Urinary bladder (tissue), 4 donors: ENCODE measurements around the gene DBP. TPM values are rescaled to one million over a fixed set of nuclear protein-coding genes. Genes with fewer than 3 reads are reported as not detected.

Source experiments
- DNase-seq: peaks from one replicate; pipeline ENCODE4 v3.0.0-alpha.2; 2015; ENCODE audit errors: extremely low spot score
- H3K27ac ChIP-seq: one replicate; pipeline ENCODE4 v1.5.1; 2013; ENCODE audit warnings: low read depth, mild to moderate bottlenecking, moderate library complexity
- H3K36me3 ChIP-seq: one replicate; pipeline ENCODE4 v1.6.1; 2013; ENCODE audit warnings: mild to moderate bottlenecking, moderate library complexity; ENCODE audit not compliant: insufficient read depth
- H3K4me1 ChIP-seq: one replicate; pipeline ENCODE4 v1.6.1; 2013; ENCODE audit warnings: mild to moderate bottlenecking, moderate library complexity; ENCODE audit not compliant: insufficient read depth
- H3K4me3 ChIP-seq: one replicate; pipeline ENCODE4 v1.5.1; 2013; ENCODE audit warnings: low read depth, low read length
- WGBS: extraction: QIAGEN DNeasy Blood & Tissue Kit; methylation state at CpG from one replicate; pipeline ENCODE4 v1.1.7; 2013; 5-methylcytosine and 5-hydroxymethylcytosine counted together
- polyA plus RNA-seq: library from polyadenylated mRNA; stranded (reverse); fragments of 200-250 nt; gene quantifications from one replicate; pipeline ENCODE4 v1.2.3, GENCODE V29; 2013
- total RNA-seq: library from RNA; depleted of rRNA; stranded (reverse); fragments of >200 nt; gene quantifications from one replicate; pipeline ENCODE4 v1.2.3, GENCODE V29; 2014
- donor health status: healthy with polysubstance abuse.
- donor health status: healthy.

Gene DBP
- total and polyA plus RNA-seq, 2 donors, result 4.6 to 12.3 TPM

DNA sequence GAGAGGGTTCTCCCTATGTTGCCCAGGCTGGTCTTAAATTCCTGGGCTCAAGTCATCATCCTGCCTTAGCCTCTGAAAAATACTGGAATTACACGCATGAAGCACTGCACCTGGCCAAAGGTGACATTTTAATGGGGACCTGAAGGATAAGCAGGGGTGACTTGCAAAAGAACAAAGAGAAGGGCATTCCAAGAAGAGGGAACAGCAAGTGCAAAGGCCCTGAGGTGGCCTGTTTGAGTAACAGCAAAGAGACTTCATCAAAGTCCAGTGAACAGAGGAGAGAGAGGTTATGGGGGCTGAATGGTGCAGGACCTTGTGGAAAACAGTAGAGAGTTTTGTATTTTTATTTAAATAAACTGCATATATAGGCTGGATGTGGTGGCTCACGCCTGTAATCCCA lies 4.7 kb upstream of the DBP start:
- Histone ChIP-seq H3K27ac (no peak overlapping the region), H3K36me3 (no peaks in the 10 kb centered on the region), H3K4me3 (no peak overlapping the region), H3K4me1 (no peaks in the 10 kb centered on the region)
- no peak for DNase-seq
- WGBS, result 95% methylated on average over 2 of the region's 2 CpGs

GRCh38 chr19:48639483-48640375 lies 2.5 kb upstream of the DBP start:
- H3K27ac ChIP-seq, result no peak overlapping the region
- H3K36me3 ChIP-seq, result no peaks in the 10 kb centered on the region
- no peaks in the 10 kb centered on the region for H3K4me1 ChIP-seq
- H3K4me3 ChIP-seq, result no peak overlapping the region
- WGBS, result 59% methylated on average over 33 of the region's 33 CpGs
- DNase-seq, result no peak

- Histone ChIP-seq H3K4me1 (no peaks in the 10 kb centered on the region), H3K4me3 (no peak overlapping the region), H3K36me3 (no peaks in the 10 kb centered on the region), H3K27ac (no peak overlapping the region)
- DNase-seq, result no peak
- WGBS, result 78% methylated on average over 16 of the region's 16 CpGs
Observed at GRCh38 chr19:48638831-48639381, 1.7 kb upstream of the DBP start.

DNA sequence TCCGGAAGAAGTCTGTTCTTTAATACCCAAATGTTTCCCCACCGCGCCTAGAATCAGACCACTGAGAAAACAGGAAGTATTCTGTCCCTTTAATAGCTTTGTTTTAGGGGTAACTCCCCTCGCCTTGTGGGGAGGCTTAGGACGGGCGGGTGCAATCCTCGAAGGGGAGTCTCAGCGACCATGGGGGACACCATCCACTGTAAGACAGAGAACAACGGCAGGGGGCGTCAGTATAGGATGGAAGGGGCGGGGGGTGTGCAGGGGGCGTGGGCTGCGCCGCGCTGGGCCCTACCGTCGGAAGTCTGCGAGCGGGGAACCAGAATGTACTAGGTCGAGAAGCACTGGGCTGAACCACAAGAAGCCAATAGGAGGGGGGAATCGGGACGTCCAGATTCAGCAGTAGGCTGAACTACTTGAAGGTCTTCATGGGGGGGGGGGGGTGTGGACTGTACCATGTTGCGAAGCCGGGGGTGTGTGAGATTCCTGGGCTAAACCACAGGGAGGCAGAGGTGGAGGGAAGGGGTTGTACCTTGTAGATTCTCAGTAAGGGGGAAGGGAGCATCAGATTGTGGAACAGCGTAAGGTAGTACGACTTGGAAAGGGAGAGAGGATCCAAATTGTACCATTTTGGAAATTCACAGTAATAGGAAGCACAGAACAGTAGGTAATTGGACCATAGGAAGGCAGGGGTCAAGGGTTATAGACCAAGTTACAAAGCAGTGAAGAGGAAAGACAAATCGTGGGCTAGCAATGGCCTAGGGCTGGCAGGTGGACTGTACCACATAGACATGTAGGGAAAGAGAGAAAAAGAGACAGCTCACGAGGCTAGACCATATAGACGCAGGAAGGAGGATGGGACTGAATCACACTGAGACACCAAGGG lies 1.0 kb upstream of the DBP start:
- no peaks in the 10 kb centered on the region for H3K36me3 ChIP-seq
- 8% methylated on average over 29 of the region's 29 CpGs for WGBS
- peak overlapping the region; percentile 95 for H3K27ac ChIP-seq
- H3K4me1 ChIP-seq, result no peaks in the 10 kb centered on the region
- peak overlapping the region; percentile 47 for H3K4me3 ChIP-seq
- peak; percentile 89 for DNase-seq

DNA sequence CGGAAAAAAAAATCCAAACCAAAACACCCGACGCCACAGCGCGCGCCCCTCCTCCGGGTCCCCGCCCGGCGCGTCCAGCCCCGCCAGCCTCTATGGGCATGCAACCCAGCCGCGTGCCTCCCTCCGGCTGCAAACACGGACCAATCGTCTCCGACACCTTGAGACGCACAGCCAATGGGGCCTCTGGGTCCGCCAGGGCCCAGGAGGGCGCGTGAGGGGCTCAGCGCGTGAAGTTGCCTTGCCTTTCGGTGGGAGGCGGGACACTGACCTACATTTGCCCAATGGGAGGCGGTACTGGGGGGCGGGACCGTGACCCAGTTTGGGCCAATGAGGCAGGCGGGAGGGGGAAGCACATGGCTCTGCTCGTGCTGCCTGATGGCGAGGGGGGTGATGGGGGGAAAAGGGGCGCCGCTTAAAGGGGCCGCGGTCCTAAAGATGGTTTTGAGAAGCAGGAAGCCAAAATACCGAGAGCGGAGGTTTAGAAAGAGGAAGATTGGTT lies 319 bp upstream of the DBP start:
- Histone ChIP-seq H3K4me1 (no peaks in the 10 kb centered on the region), H3K36me3 (no peaks in the 10 kb centered on the region), H3K4me3 (peak overlapping the region; percentile 60), H3K27ac (peak overlapping the region; percentile 95)
- DNase-seq, result peak; percentile 98
- WGBS, result under 1% methylated on average over 38 of the region's 38 CpGs

- no peaks in the 10 kb centered on the region for H3K36me3 ChIP-seq
- 4% methylated on average over 35 of the region's 35 CpGs for WGBS
- peak overlapping the region; percentile 60 for H3K4me3 ChIP-seq
- peak overlapping the region; percentile 87 for H3K27ac ChIP-seq
- H3K4me1 ChIP-seq, result no peaks in the 10 kb centered on the region
- DNase-seq, result no peak
Observed at GRCh38 chr19:48635966-48636858, 967 bp downstream of the DBP start.

DNA sequence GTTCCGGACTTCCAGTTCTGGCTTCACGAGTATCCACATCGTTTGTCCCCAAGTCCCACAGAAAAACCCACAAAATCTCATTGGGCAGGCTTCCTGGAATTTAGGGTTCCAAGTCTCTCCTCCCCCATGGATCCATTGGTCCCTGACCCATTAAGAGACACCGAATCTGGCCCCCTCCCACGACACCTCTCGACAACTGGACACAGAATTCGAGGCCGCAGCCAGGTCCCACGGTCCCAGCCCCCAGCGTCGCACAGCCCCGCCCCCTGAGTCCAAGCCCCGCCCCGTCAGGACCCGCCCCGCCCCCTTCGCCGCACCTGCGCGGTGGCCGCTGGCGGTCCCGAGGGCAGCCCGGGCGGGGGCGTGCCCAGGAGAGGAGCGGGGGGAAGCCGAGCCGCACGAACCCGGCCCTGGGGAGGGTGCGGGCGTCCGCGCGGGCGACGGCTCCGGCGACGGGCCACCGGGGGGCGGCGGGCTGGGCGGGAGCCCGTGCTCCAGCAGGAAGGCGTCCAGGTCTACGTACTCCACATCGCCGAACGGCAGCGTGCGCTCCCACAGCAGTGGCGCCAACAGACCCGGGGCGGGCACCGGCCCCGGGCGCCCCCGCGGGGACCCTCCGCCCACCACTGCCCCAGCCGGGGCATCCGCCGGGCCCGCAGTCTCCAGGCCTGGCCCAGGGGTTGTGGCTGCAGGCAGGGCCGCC lies 1.8 kb downstream of the DBP start:
- 2% methylated on average over 67 of the region's 67 CpGs for WGBS
- Histone ChIP-seq H3K4me1 (no peaks in the 10 kb centered on the region), H3K4me3 (peak overlapping the region; percentile 60), H3K36me3 (no peaks in the 10 kb centered on the region), H3K27ac (peak overlapping the region; percentile 83)
- no peak for DNase-seq

- DNase-seq, result peak; percentile 83
- H3K4me3 ChIP-seq, result peak overlapping the region; percentile 1
- H3K36me3 ChIP-seq, result no peaks in the 10 kb centered on the region
- no peaks in the 10 kb centered on the region for H3K4me1 ChIP-seq
- 7% methylated on average over 37 of the region's 37 CpGs for WGBS
- H3K27ac ChIP-seq, result peak overlapping the region; percentile 83
Observed at GRCh38 chr19:48634424-48635262, 2.5 kb downstream of the DBP start.

GRCh38 chr19:48634036-48634342 lies 3.2 kb downstream of the DBP start:
- H3K4me3 ChIP-seq, result no peak overlapping the region
- DNase-seq, result no peak
- no peak overlapping the region for H3K27ac ChIP-seq
- no peaks in the 10 kb centered on the region for H3K36me3 ChIP-seq
- H3K4me1 ChIP-seq, result no peaks in the 10 kb centered on the region
- WGBS, result 48% methylated on average over 7 of the region's 7 CpGs

DNA sequence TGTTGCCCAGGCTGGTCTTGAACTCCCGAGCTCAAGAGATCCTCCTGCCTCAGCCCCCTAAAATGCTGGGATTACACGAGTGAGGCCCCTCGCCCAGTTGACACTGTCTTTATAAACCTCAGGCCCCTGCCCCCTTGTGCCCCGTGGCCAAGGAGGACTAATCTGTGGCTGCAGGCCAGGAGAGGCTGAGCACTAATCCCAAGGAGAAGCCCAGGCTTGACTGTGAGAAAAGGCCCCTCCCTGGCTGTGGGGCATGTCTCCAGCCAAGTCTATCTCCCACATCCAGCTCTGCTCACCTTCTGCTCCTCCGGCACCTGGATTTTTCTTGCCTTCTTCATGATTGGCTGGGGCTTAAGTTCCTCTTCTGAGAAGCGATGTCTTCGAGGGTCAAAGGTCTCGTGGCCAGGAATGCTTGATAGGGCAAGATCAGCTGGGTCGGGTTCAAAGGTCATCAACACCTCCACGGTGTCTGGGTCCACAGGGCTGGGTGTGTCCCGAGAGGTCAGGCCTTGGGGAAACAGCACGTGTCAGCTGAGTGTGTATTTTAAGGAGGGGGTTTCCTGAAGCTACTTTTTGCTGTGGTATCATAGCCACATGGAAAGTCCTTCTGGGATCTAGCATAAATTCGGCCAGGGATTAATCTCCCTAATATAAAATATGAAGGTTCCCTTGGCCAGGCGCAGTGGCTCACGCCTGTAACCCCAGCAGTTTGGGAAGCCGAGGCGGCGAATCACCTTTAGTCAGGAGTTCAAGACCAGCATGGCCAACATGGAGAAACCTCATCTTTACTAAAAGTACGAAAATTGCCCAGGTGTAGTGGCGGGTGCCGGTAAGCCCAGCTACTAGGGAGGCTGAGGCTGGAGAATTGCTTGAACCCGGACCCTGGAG lies 3.8 kb downstream of the DBP start:
- Histone ChIP-seq H3K4me1 (no peaks in the 10 kb centered on the region), H3K27ac (no peak overlapping the region), H3K36me3 (no peaks in the 10 kb centered on the region), H3K4me3 (no peak overlapping the region)
- 70% methylated on average over 22 of the region's 22 CpGs for WGBS
- DNase-seq, result no peak

DNA sequence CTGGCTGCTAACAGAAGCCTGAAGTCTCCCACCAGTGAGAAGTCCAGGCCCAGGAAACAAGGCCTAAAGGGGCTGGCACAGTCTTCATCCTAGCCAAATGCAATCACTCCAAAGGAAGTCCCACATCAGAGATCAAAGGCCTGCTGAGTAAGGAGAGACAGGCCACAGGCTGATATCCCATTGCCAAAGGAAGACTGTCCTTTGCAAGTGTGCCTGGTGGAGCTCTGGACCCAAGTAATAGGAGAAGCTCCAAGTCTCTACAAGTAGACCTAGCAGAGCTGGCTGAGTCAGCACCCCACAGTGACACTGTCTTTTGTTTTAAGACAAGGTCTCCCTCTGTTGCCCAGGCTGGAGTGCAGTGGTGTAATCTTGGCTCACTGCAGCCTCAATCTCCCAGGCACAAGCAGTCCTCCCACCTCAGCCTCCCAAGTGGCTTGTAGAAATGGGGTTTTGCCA lies 4.5 kb downstream of the DBP start:
- no peak for DNase-seq
- no peak overlapping the region for H3K27ac ChIP-seq
- H3K36me3 ChIP-seq, result no peaks in the 10 kb centered on the region
- no peak overlapping the region for H3K4me3 ChIP-seq
- H3K4me1 ChIP-seq, result no peaks in the 10 kb centered on the region
